GM23248 (cell line): ENCODE results near the gene SLAMF8. TPM values are rescaled to one million over a fixed set of nuclear protein-coding genes. Genes with fewer than 3 reads are reported as not detected.

Experiments
- DNase-seq: peaks from one replicate; pipeline ENCODE4 v3.0.0-alpha.2; 2015
- H2AFZ ChIP-seq: fragments of 200-600 bp; sonication (generic); 2 replicates; pipeline ENCODE4 v1.6.1; 2016; ENCODE audit warnings: antibody characterized with exemption
- H3F3A ChIP-seq: fragments of 200-600 bp; sonication (generic); 2 replicates; pipeline ENCODE4 v1.6.1; 2016; ENCODE audit warnings: mild to moderate bottlenecking, antibody characterized with exemption, mixed run types; ENCODE audit not compliant: insufficient read depth
- H3K27ac ChIP-seq: fragments of 200-600 bp; sonication (generic); 2 replicates; pipeline ENCODE4 v1.5.1; 2016; ENCODE audit warnings: mild to moderate bottlenecking
- H3K27me3 ChIP-seq: fragments of 200-600 bp; sonication (generic); replicated peaks from 2 replicates; pipeline ENCODE4 v1.6.1; 2016; ENCODE audit warnings: mild to moderate bottlenecking; ENCODE audit not compliant: insufficient read depth
- H3K36me3 ChIP-seq: fragments of 200-600 bp; sonication (generic); 2 replicates; pipeline ENCODE4 v1.6.1; 2016; ENCODE audit warnings: low read depth, mild to moderate bottlenecking
- H3K4me1 ChIP-seq: fragments of 200-600 bp; sonication (generic); 2 replicates; pipeline ENCODE4 v1.6.1; 2016; ENCODE audit warnings: mild to moderate bottlenecking; ENCODE audit not compliant: insufficient read depth
- H3K4me2 ChIP-seq: fragments of 200-600 bp; sonication (generic); one replicate; pipeline ENCODE4 v1.6.1; 2016; ENCODE audit warnings: mild to moderate bottlenecking; ENCODE audit not compliant: unreplicated experiment
- H3K4me3 ChIP-seq: fragments of 200-600 bp; sonication (generic); 2 replicates; pipeline ENCODE4 v1.5.1; 2016; ENCODE audit warnings: mild to moderate bottlenecking
- H3K79me2 ChIP-seq: fragments of 200-600 bp; sonication (generic); 2 replicates; pipeline ENCODE4 v1.6.1; 2016; ENCODE audit warnings: mild to moderate bottlenecking; ENCODE audit not compliant: insufficient read depth
- H3K9ac ChIP-seq: fragments of 200-600 bp; sonication (generic); 2 replicates; pipeline ENCODE4 v1.6.1; 2016; ENCODE audit warnings: mild to moderate bottlenecking
- H3K9me2 ChIP-seq: fragments of 200-600 bp; sonication (generic); 2 replicates; pipeline ENCODE4 v1.6.1; 2016; ENCODE audit warnings: mixed run types, mild to moderate bottlenecking, moderate library complexity; ENCODE audit not compliant: insufficient read depth
- H3K9me3 ChIP-seq: fragments of 200-600 bp; sonication (generic); one replicate; pipeline ENCODE4 v1.6.1; 2017; ENCODE audit warnings: low read depth
- H4K20me1 ChIP-seq: fragments of 200-600 bp; sonication (generic); 2 replicates; pipeline ENCODE4 v1.6.0; 2016; ENCODE audit not compliant: insufficient read depth
- EZH2 ChIP-seq: fragments of 200-600 bp; sonication (generic); IDR thresholded peaks from 2 replicates; pipeline ENCODE4 v1.6.1; 2018; ENCODE audit warnings: antibody characterized with exemption, mild to moderate bottlenecking; ENCODE audit not compliant: insufficient read depth, poor library complexity, severe bottlenecking
- EZH2phosphoT487 ChIP-seq: fragments of 200-600 bp; sonication (generic); IDR thresholded peaks from 2 replicates; pipeline ENCODE4 v1.6.1; 2018; ENCODE audit warnings: antibody characterized with exemption, moderate library complexity, mild to moderate bottlenecking, low read depth; ENCODE audit not compliant: insufficient read depth
- WGBS, 2 experiments: methylation state at CpG; one replicate each; pipeline ENCODE4 v1.1.6; 2015 to 2017; ENCODE audit warnings: low lambda C conversion rate in 2 of 2, low coverage in 1 of 2; ENCODE audit errors: missing lambda C conversion rate in 2 of 2; 5-methylcytosine and 5-hydroxymethylcytosine counted together
- in situ Hi-C: fragments of 300-500 bp; cut with MboI; formaldehyde crosslinking; loops from 2 replicates; pipeline ENCODE4 v1.15.0; 2020
- polyA plus RNA-seq: library from polyadenylated mRNA; unstranded; fragments of >200 nt; fragmentation: Nextera tagmentation; extraction: Ambion mirVana; gene quantifications from 2 replicates; pipeline ENCODE4 v1.2.1, GENCODE V29; 2016
- total RNA-seq: library from RNA; depleted of rRNA; stranded (reverse); fragments of >200 nt; shearing (Covaris generic); gene quantifications from 2 replicates; pipeline ENCODE4 v1.2.3, GENCODE V29; 2014

SLAMF8 gene
- total and polyA plus RNA-seq, 2 experiments from 2014 or later: not detected

DNA sequence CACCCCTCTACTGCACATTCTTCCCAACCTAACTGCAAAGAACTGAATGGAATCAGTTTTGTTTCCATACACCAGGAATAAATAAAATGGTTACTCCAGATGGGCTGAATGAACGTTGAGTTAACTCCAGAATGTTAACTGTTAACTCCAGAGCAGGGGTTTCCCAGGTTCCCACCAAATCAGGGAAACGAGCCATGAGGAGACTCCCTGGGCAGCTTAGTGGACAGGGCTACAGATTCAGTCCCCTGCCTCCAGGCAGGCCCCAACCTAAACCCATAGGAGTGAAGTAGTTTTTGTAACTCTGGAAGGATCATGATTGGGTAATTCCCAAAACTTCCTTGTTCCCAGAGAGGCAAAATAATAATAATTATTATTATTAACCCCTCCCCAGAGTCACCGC is 21.7 kb downstream of the SLAMF8 start:
- Histone ChIP-seq H3K4me1 (peaks cover 23% of the 10 kb centered on the region), H3K27ac (peak overlapping the region; percentile 90), H2AFZ (no peak overlapping the region), H3K79me2 (0 out of 2 replicates have a peak, but pooled peaks cover 4% of the 10 kb centered on the region), H4K20me1 (no peaks in the 10 kb centered on the region), H3F3A (peaks cover 20% of the 10 kb centered on the region), H3K9ac (no peak overlapping the region), H3K9me2 (no peaks in the 10 kb centered on the region), H3K36me3 (no peaks in the 10 kb centered on the region), H3K4me3 (no peak overlapping the region), H3K4me2 (no peak overlapping the region), H3K27me3 (no peaks in the 10 kb centered on the region), H3K9me3 (no peaks in the 10 kb centered on the region)
- no peak for TF ChIP-seq EZH2
- TF ChIP-seq EZH2phosphoT487: no peak
- no peak for DNase-seq
- 40 to 44% methylated on average over 3 of the region's 3 CpGs for WGBS, 2 experiments
- in situ Hi-C loops: no loop called here

DNA sequence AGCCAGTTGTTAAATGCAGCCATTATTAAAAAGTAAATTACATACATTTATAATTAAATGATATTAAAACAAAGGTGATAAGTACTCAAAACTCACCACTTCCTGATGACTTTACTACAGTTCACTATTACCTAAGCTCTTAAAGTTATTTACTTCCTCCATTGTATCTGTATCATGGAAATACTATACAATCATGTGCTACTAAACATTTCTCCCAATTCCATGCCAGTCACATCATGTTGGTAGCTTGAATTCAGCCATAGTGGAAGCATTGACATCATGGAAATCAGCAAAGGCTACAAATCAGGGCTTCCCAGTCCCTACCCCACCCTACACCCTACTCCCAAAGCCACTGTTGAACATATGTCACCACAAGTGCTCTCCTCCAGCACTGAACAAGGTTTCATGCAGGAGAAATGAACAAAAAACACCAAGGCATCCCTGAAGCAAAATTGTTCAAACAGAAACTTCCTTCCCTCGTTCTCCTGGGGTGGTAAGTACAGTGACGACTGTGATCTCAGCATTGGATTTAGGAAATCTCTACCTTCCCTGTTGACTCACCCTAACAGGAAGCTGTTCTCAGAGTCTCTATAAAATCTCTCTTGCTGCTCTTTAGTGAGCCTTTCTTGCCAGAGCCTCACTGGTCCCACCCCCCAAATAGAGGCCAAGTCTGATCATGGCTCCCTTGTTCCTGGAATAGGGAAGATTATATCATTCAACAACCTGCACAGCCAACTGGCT is 23.1 kb downstream of the SLAMF8 start:
- no peaks in the 10 kb centered on the region for H3K27me3 ChIP-seq
- TF ChIP-seq EZH2: no peak
- TF ChIP-seq EZH2phosphoT487: no peak
- H4K20me1 ChIP-seq: no peaks in the 10 kb centered on the region
- no peaks in the 10 kb centered on the region for H3K9me2 ChIP-seq
- H3K36me3 ChIP-seq: no peaks in the 10 kb centered on the region
- H2AFZ ChIP-seq: peak overlapping the region; percentile 64
- peak; percentile 75 for DNase-seq
- in situ Hi-C loops: no loop called here
- no peaks in the 10 kb centered on the region for H3K9me3 ChIP-seq
- H3K4me2 ChIP-seq: peak overlapping the region; percentile 63
- H3K27ac ChIP-seq: peak overlapping the region; percentile 90
- H3K9ac ChIP-seq: peak overlapping the region; percentile 53
- peak overlapping the region; percentile 43 for H3K4me3 ChIP-seq
- peaks cover 27% of the 10 kb centered on the region for H3F3A ChIP-seq
- 0 out of 2 replicates have a peak, but pooled peaks cover 4% of the 10 kb centered on the region for H3K79me2 ChIP-seq
- peaks cover 30% of the 10 kb centered on the region for H3K4me1 ChIP-seq
- 18 to 30% methylated on average over 2 of the region's 2 CpGs for WGBS, 2 experiments

DNA sequence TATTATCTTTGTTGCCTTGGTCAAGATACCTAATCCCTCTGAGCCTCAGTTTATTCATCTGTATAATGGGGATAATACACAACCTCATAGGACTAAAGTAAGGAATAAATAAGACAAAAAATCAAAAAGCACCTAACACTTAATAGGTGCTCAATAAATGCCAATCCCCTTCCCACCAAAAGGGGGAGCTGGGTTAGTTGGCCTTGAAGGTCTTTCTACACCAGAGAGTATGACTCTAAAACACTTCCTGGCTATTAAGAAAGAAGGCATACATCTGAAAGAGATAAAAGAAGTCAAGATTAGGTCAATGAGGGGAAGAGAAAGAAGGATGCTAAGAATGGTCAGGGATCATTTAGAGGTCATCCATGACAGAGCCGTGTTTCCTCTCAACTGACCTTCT is 24.7 kb downstream of the SLAMF8 start:
- no peak for DNase-seq
- peaks cover 33% of the 10 kb centered on the region for H3K4me1 ChIP-seq
- no peak for TF ChIP-seq EZH2
- no peak for TF ChIP-seq EZH2phosphoT487
- H3K9me2 ChIP-seq: no peaks in the 10 kb centered on the region
- 0 out of 2 replicates have a peak, but pooled peaks cover 4% of the 10 kb centered on the region for H3K79me2 ChIP-seq
- no peak overlapping the region for H3K27ac ChIP-seq
- H2AFZ ChIP-seq: no peak overlapping the region
- H3K4me3 ChIP-seq: no peak overlapping the region
- H3F3A ChIP-seq: peaks cover 27% of the 10 kb centered on the region
- no peaks in the 10 kb centered on the region for H3K27me3 ChIP-seq
- H3K4me2 ChIP-seq: no peak overlapping the region
- no peaks in the 10 kb centered on the region for H3K36me3 ChIP-seq
- no peaks in the 10 kb centered on the region for H4K20me1 ChIP-seq
- 95 to 97% methylated on average over 1 of the region's 1 CpG for WGBS, 2 experiments
- no peaks in the 10 kb centered on the region for H3K9me3 ChIP-seq
- in situ Hi-C loops: no loop called here
- no peak overlapping the region for H3K9ac ChIP-seq

DNA sequence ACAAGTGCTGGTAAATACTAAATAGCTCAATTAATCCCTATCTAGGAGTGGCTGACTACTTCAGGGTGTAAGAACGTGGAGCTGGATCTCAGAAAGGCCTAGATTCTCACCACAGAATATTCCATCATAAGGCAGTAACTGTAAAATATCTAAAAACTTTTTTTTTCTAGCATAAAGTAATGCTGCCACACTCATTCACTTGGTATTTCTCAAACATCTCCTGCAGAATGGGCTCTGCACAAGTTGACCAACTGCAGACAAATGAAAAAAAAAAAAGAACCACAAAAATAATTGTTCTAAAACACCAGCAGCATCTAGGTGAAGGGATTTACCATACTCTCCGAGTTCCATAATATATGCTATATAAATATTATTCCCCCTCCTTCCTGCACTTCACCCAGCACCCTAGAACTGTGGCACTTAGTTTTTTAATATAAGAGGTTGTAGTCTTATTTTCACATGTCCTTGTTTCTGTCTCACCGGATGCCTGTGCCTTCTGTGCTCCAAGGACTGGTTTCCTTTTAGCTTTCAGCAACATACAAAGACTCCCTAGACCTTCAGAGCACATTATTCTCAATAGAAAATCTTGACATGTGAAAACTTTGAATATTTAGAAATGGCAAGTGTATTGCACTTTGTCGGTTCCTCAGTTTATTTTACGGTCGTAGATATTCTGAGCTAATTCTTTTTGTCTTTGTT is 26.9 kb downstream of the SLAMF8 start:
- Histone ChIP-seq H3K4me1 (peaks cover 33% of the 10 kb centered on the region), H3K9ac (peak overlapping the region; percentile 94), H3K79me2 (0 out of 2 replicates have a peak, but pooled peaks cover 4% of the 10 kb centered on the region), H3K4me2 (peak overlapping the region; percentile 79), H3K36me3 (no peaks in the 10 kb centered on the region), H4K20me1 (no peaks in the 10 kb centered on the region), H3K9me2 (no peaks in the 10 kb centered on the region), H3K9me3 (no peaks in the 10 kb centered on the region), H3K4me3 (peak overlapping the region; percentile 79), H3K27me3 (no peaks in the 10 kb centered on the region), H2AFZ (peak overlapping the region; percentile 63), H3F3A (peaks cover 27% of the 10 kb centered on the region), H3K27ac (peak overlapping the region; percentile 90)
- DNase-seq: peak; percentile 68
- in situ Hi-C loops: no loop called here
- WGBS, 2 experiments: 19 to 21% methylated on average over 6 of the region's 6 CpGs
- TF ChIP-seq EZH2 (no peak), EZH2phosphoT487 (no peak)
